H9 (cell line): ENCODE data around the gene MST1. TPM values are rescaled to one million over a fixed set of nuclear protein-coding genes. Genes with fewer than 3 reads are reported as not detected.
A peak's percentile ranks its signal among the peaks of the same experiment; 100 is the strongest.
"Not testable (repeated sequence)": the region's sequence is repeated elsewhere in the genome, so short reads cannot be mapped to it uniquely, and the experiment has no call there.

Source experiments
- DNase-seq: peaks from one replicate; pipeline ENCODE4 v3.0.0-alpha.2; 2017
- H2AFZ ChIP-seq: one replicate; pipeline ENCODE4 v1.6.1; 2013; ENCODE audit warnings: mild to moderate bottlenecking, low read length, control low read depth, moderate library complexity
- H2AK5ac ChIP-seq: 2 replicates; pipeline ENCODE4 v1.6.1; 2013; ENCODE audit warnings: low read length, control low read depth, mixed read lengths; ENCODE audit not compliant: insufficient read length
- H2BK120ac ChIP-seq: one replicate; pipeline ENCODE4 v1.6.1; 2013; ENCODE audit warnings: low read depth, mild to moderate bottlenecking, low read length, control low read depth, inconsistent platforms; ENCODE audit not compliant: poor library complexity, severe bottlenecking
- H2BK12ac ChIP-seq: 2 replicates; pipeline ENCODE4 v1.6.1; 2013; ENCODE audit warnings: low read length, control low read depth, mixed read lengths, low read depth; ENCODE audit not compliant: insufficient read length
- H2BK15ac ChIP-seq: 2 replicates; pipeline ENCODE4 v1.6.1; 2013; ENCODE audit warnings: low read depth, low read length, control low read depth
- H2BK20ac ChIP-seq: one replicate; pipeline ENCODE4 v1.6.1; 2013; ENCODE audit warnings: low read depth, mild to moderate bottlenecking, low read length, control low read depth, inconsistent platforms; ENCODE audit not compliant: poor library complexity, severe bottlenecking
- H2BK5ac ChIP-seq: 2 replicates; pipeline ENCODE4 v1.6.1; 2013; ENCODE audit warnings: low read length, control low read depth, mixed read lengths; ENCODE audit not compliant: insufficient read length
- H3K14ac ChIP-seq: 2 replicates; pipeline ENCODE4 v1.6.1; 2013; ENCODE audit warnings: low read length, control low read depth; ENCODE audit not compliant: insufficient read depth
- H3K18ac ChIP-seq: 2 replicates; pipeline ENCODE4 v1.6.1; 2013; ENCODE audit warnings: low read depth, mild to moderate bottlenecking, mixed read lengths, low read length, control low read depth; ENCODE audit not compliant: insufficient read length
- H3K23ac ChIP-seq: 2 replicates; pipeline ENCODE4 v1.6.1; 2013; ENCODE audit warnings: low read length, control low read depth, mixed read lengths, low read depth; ENCODE audit not compliant: insufficient read length
- H3K23me2 ChIP-seq: 2 replicates; pipeline ENCODE4 v1.6.1; 2013; ENCODE audit warnings: low read depth, mild to moderate bottlenecking, mixed read lengths, low read length, control low read depth; ENCODE audit not compliant: insufficient read length, poor library complexity, severe bottlenecking
- H3K27ac ChIP-seq: 2 replicates; pipeline ENCODE4 v1.5.1; 2013; ENCODE audit warnings: low read length, control low read depth, mixed read lengths, low read depth; ENCODE audit not compliant: insufficient read length
- H3K27me3 ChIP-seq: 2 replicates; pipeline ENCODE4 v1.6.1; 2013; ENCODE audit warnings: low read length, control low read depth, inconsistent platforms; ENCODE audit not compliant: insufficient read depth
- H3K4ac ChIP-seq: 2 replicates; pipeline ENCODE4 v1.6.1; 2013; ENCODE audit warnings: low read depth, mild to moderate bottlenecking, control low read depth, inconsistent platforms, low read length, moderate library complexity
- H3K4me1 ChIP-seq: 2 replicates; pipeline ENCODE4 v1.6.1; 2013; ENCODE audit warnings: low read length, control low read depth, inconsistent platforms; ENCODE audit not compliant: insufficient read depth
- H3K4me2 ChIP-seq: 2 replicates; pipeline ENCODE4 v1.6.1; 2013; ENCODE audit warnings: low read length, control low read depth, mixed read lengths; ENCODE audit not compliant: insufficient read length, insufficient read depth
- H3K56ac ChIP-seq: 2 replicates; pipeline ENCODE4 v1.6.1; 2013; ENCODE audit warnings: low read depth, mild to moderate bottlenecking, mixed read lengths, low read length, control low read depth; ENCODE audit not compliant: insufficient read length
- H3K79me1 ChIP-seq: 2 replicates; pipeline ENCODE4 v1.6.1; 2013; ENCODE audit warnings: low read depth, mild to moderate bottlenecking, moderate library complexity, low read length, control low read depth, inconsistent platforms; ENCODE audit not compliant: insufficient read depth, poor library complexity, severe bottlenecking
- H3K79me2 ChIP-seq: 2 replicates; pipeline ENCODE4 v1.6.1; 2013; ENCODE audit warnings: low read length, control low read depth, inconsistent platforms; ENCODE audit not compliant: insufficient read depth
- H3K9ac ChIP-seq: 2 replicates; pipeline ENCODE4 v1.6.1; 2013; ENCODE audit warnings: low read length, control low read depth, mixed read lengths; ENCODE audit not compliant: insufficient read length; ENCODE audit errors: extremely low read depth
- H3K9me3 ChIP-seq: one replicate; pipeline ENCODE4 v1.6.1; 2013; ENCODE audit warnings: low read depth, low read length, inconsistent platforms; ENCODE audit not compliant: control insufficient read depth
- H3T11ph ChIP-seq: one replicate; pipeline ENCODE4 v1.6.1; 2013; ENCODE audit warnings: mild to moderate bottlenecking, low read length, control low read depth, inconsistent platforms
- H4K20me1 ChIP-seq: one replicate; pipeline ENCODE4 v1.6.1; 2013; ENCODE audit not compliant: control insufficient read depth, insufficient read length, insufficient read depth
- H4K5ac ChIP-seq: 2 replicates; pipeline ENCODE4 v1.6.1; 2013; ENCODE audit warnings: low read depth, mild to moderate bottlenecking, mixed read lengths, low read length, control low read depth; ENCODE audit not compliant: insufficient read length
- H4K8ac ChIP-seq: replicated peaks from 2 replicates; pipeline ENCODE4 v1.6.1; 2013; ENCODE audit warnings: low read length, control low read depth, mixed read lengths, low read depth; ENCODE audit not compliant: insufficient read length
- H4K91ac ChIP-seq: 2 replicates; pipeline ENCODE4 v1.6.1; 2013; ENCODE audit warnings: low read depth, mild to moderate bottlenecking, moderate library complexity, mixed read lengths, low read length, control low read depth; ENCODE audit not compliant: insufficient read length
- H3K27ac Mint-ChIP-seq, 3 experiments: 2 replicates in 2 of 3; 3 replicates in 1 of 3; pipeline ENCODE4 v1.8.0; 2020 to 2021; ENCODE audit warnings: mixed read lengths in 3 of 3, mild to moderate bottlenecking in 1 of 3, moderate library complexity in 1 of 3
- H3K27me3 Mint-ChIP-seq: 2 replicates; pipeline ENCODE4 v1.8.0; 2021; ENCODE audit warnings: low read depth, mild to moderate bottlenecking, moderate library complexity, mixed read lengths
- H3K36me3 Mint-ChIP-seq, 3 experiments: 2 replicates in 2 of 3; 3 replicates in 1 of 3; pipeline ENCODE4 v1.8.0; 2020 to 2021; ENCODE audit warnings: low read depth in 3 of 3, mixed read lengths in 3 of 3; ENCODE audit not compliant: insufficient read depth in 1 of 3
- H3K4me1 Mint-ChIP-seq, 2 experiments: 2 replicates each; pipeline ENCODE4 v1.8.0; 2020; ENCODE audit warnings: mixed read lengths in 2 of 2
- H3K4me3 Mint-ChIP-seq, 2 experiments: 2 replicates in 1 of 2; 3 replicates in 1 of 2; pipeline ENCODE4 v1.8.0; 2020 to 2021; ENCODE audit warnings: mild to moderate bottlenecking in 2 of 2, mixed read lengths in 2 of 2, moderate library complexity in 1 of 2
- H3K9me3 Mint-ChIP-seq, 2 experiments: 2 replicates in 1 of 2; 3 replicates in 1 of 2; pipeline ENCODE4 v1.8.0; 2020; ENCODE audit warnings: mild to moderate bottlenecking in 2 of 2, mixed read lengths in 2 of 2, moderate library complexity in 1 of 2
- WGBS: extraction: QIAGEN DNeasy Blood & Tissue Kit; methylation state at CpG from one replicate; pipeline ENCODE4 v1.1.7; 2013; ENCODE audit warnings: missing lambda C conversion rate, low lambda C conversion rate, mixed read lengths; ENCODE audit not compliant: insufficient read length; ENCODE audit errors: extremely low coverage; 5-methylcytosine and 5-hydroxymethylcytosine counted together
- total RNA-seq: library from RNA; stranded (reverse); gene quantifications from 2 replicates; pipeline ENCODE4 v1.2.1, GENCODE V29; 2021

The MST1 gene
- total RNA-seq, 1 experiment from 2014 or later = 8.9 TPM

GRCh38 chr3:49685103-49685502 lies 4.2 kb downstream of the MST1 start:
- not testable (repeated sequence) for H3K9ac ChIP-seq, H4K91ac ChIP-seq, H3K56ac ChIP-seq, H2BK12ac ChIP-seq, H3K4me2 ChIP-seq, H3K27ac ChIP-seq, H2BK5ac ChIP-seq, H2BK120ac ChIP-seq, H3K27me3 Mint-ChIP-seq, H3K14ac ChIP-seq, DNase-seq, H2AK5ac ChIP-seq, H3K4ac ChIP-seq, H3K27me3 ChIP-seq, H3K18ac ChIP-seq, H3K23ac ChIP-seq, H4K8ac ChIP-seq, H3K79me2 ChIP-seq, H4K20me1 ChIP-seq, H3K23me2 ChIP-seq, H3K4me1 ChIP-seq, H2AFZ ChIP-seq, H3K9me3 Mint-ChIP-seq, H3T11ph ChIP-seq, H3K27ac Mint-ChIP-seq, H2BK15ac ChIP-seq, H2BK20ac ChIP-seq, H3K9me3 ChIP-seq, H4K5ac ChIP-seq, H3K79me1 ChIP-seq
- peaks cover 14 to 26% of the 10 kb centered on the region in 2 experiments for H3K4me1 Mint-ChIP-seq
- peaks cover 12 to 39% (median 35%) of the 10 kb centered on the region in 3 experiments; a peak in 6 of 7 replicates for H3K36me3 Mint-ChIP-seq
- no CpG with 5 or more reads among the region's 10 CpGs for WGBS
- peak overlapping the region; percentile 36 to 69; a peak in 4 of 5 replicates for H3K4me3 Mint-ChIP-seq
